HEK293 (cell line): Measurements from ENCODE around the gene ALKBH7.
A peak's percentile ranks its signal among the peaks of the same experiment; 100 is the strongest.

ENCODE experiments used
- CTCF ChIA-PET: fragments of 350-600 bp; formaldehyde crosslinking; extraction: SDS; loops from one replicate; lab custom pipeline; 2021; ENCODE audit warnings: antibody characterized with exemption; lab: Yijun Ruan, JAX
- POLR2A ChIA-PET: fragments of 300-600 bp; formaldehyde crosslinking; extraction: SDS; loops from one replicate; lab custom pipeline; 2020; ENCODE audit warnings: antibody characterized with exemption, inconsistent platforms; lab: Yijun Ruan, JAX
- H3K27ac ChIP-seq: fragments of 200-500 bp; sonication (Bioruptor generic); 2 replicates; pipeline ENCODE4 v1.5.1; 2014; ENCODE audit warnings: low read depth, low read length, control low read depth, inconsistent platforms; ENCODE audit errors: extremely low read depth
- H3K36me3 ChIP-seq, 2 experiments: fragments of 200-500 bp in 1 of 2; sonication (Bioruptor generic) in 1 of 2; 1 replicate in 1 of 2; 2 replicates in 1 of 2; pipeline ENCODE4 v1.5.1; 2014 to 2017; ENCODE audit warnings: inconsistent platforms in 2 of 2, low read length in 2 of 2; ENCODE audit not compliant: control insufficient read depth in 2 of 2, insufficient read depth in 1 of 2
- H3K4me1 ChIP-seq: fragments of 200-500 bp; sonication (Bioruptor generic); 2 replicates; pipeline ENCODE4 v1.5.1; 2014; ENCODE audit warnings: mild to moderate bottlenecking, low read length, inconsistent platforms; ENCODE audit not compliant: control insufficient read depth, insufficient read depth
- H3K4me3 ChIP-seq: 2 replicates; pipeline ENCODE4 v1.5.1; 2011; ENCODE audit warnings: low read depth, mild to moderate bottlenecking, control low read depth, low read length, moderate library complexity
- H3K9me3 ChIP-seq: fragments of 200-500 bp; sonication (Bioruptor generic); 2 replicates; pipeline ENCODE4 v1.5.1; 2014; ENCODE audit warnings: low read depth, low read length, inconsistent platforms; ENCODE audit not compliant: control insufficient read depth, insufficient read depth
- GLIS2 ChIP-seq: fragments of 450-650 bp; formaldehyde crosslinking; IDR thresholded peaks from 2 replicates; pipeline ENCODE4 v1.5.1; 2016; ENCODE audit warnings: missing biosample characterization, missing genetic modification characterization
- PATZ1 ChIP-seq: fragments of 450-650 bp; formaldehyde crosslinking; IDR thresholded peaks from 2 replicates; pipeline ENCODE4 v1.5.1; 2016; ENCODE audit warnings: missing biosample characterization, missing genetic modification characterization
- TCF7L2 ChIP-seq: IDR thresholded peaks from 2 replicates; pipeline ENCODE4 v1.6.1; 2011; ENCODE audit warnings: low read depth, mild to moderate bottlenecking, inconsistent platforms, low read length, moderate library complexity, borderline replicate concordance
- ZBTB17 ChIP-seq: fragments of 450-650 bp; formaldehyde crosslinking; IDR thresholded peaks from 2 replicates; pipeline ENCODE4 v1.5.1; 2016; ENCODE audit warnings: missing biosample characterization, missing genetic modification characterization
- ZNF221 ChIP-seq: fragments of 450-650 bp; formaldehyde crosslinking; IDR thresholded peaks from 2 replicates; pipeline ENCODE4 v1.5.1; 2017; ENCODE audit warnings: missing biosample characterization, missing genetic modification characterization, borderline replicate concordance
- ZNF596 ChIP-seq: fragments of 450-650 bp; IDR thresholded peaks from 2 replicates; pipeline ENCODE4 v1.5.0; 2018; ENCODE audit warnings: missing biosample characterization, mild to moderate bottlenecking, missing genetic modification characterization, moderate library complexity
- ZNF777 ChIP-seq: fragments of 450-650 bp; formaldehyde crosslinking; IDR thresholded peaks from 2 replicates; pipeline ENCODE4 v1.5.1; 2017; ENCODE audit warnings: missing biosample characterization, missing genetic modification characterization, borderline replicate concordance
- TF ChIP-seq, protein P1 (sequence below): fragments of 450-650 bp; formaldehyde crosslinking; IDR thresholded peaks from 2 replicates; pipeline ENCODE4 v1.5.1; 2016; ENCODE audit warnings: missing biosample characterization, missing genetic modification characterization
- TF ChIP-seq, protein P2 (sequence below): fragments of 450-650 bp; formaldehyde crosslinking; IDR thresholded peaks from 2 replicates; pipeline ENCODE4 v1.5.1; 2016; ENCODE audit warnings: missing biosample characterization, missing genetic modification characterization

ALKBH7 gene

DNA sequence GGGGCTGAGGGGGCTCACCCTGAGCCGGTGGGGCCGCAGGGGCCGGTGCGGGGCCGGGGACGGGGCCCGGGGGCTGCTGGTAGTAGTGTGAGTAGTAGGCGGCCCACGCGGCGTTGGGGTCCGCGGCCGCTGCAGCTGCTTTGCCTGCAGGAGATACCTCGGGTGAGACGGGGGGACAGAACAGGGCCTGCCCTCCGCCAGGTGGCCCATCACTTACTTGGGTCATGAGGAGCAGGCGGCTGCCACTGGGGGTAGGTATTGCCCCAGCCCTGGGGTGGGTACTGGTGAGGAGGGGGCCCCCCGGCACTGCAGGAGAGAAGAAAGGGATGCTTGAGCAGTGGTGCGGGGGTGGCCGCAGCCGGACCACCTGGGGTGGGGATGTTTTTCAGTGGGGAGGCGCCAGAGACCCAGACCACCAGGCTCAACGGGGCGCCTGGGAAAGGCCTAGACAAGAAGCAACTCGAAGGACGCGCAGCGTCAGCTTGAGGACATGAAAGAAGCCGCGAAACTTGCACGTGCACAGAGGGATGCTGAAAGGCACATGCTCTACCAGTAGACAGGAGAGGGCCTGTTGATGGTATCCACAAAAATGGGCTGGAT, 43.1 kb downstream of the ALKBH7 start:
- CTCF ChIA-PET: no interaction called here
- Histone ChIP-seq H3K36me3 (peaks cover 15 to 71% of the 10 kb centered on the region in 2 experiments), H3K4me1 (no peaks in the 10 kb centered on the region), H3K9me3 (no peaks in the 10 kb centered on the region), H3K4me3 (no peak overlapping the region), H3K27ac (no peak overlapping the region)
- POLR2A ChIA-PET: interaction anchor here (1.0 to 1.8 kb wide), 2 partner anchors 9 to 43 kb away, joined by 4 to 7 read pairs; partner anchors contain the start of genes ALKBH7 and KHSRP
- TF ChIP-seq ZNF596 (tag by site-specific recombination) (no peak), PATZ1 (tag by site-specific recombination) (peak; percentile 35; the same call in 1 of the 2 replicates), GLIS2 (peak; percentile 50; the same call in 1 of the 2 replicates)

DNA sequence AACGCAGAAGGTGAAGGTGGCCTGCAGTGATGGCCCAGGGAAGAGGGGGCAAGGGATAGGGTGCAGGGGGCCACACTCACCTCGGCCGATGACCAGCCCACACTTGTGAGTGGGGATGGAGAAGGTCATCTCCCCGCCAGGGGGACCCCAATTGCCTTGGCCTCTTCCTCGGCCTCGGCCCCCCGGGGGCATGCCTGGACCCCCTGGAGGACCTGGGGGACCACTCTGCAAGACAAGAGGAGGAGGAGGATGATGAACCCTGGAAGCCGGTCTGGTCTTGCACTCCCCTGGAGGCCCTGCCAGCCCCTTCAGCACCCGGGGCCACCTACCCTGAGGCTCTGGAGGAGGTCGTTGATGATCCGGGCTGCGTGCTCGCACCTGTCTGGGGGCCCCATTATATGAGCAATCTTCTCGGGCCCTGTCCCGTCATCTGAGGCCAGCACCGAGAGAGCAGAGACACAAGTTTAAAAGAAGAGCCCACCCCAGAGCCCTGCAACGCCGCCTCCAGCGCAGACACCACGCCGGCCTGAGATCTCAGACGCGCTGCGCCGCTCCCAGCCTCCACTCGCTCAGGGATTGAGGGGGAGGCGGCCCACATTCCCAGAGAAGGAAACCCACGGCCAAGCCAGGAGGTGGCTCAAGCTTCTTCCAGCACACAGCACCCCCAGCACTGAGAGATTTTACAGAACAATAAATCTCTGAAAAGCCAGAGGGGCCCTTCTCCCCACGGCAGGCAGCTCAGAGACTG, 44.2 kb downstream of the ALKBH7 start:
- Histone ChIP-seq H3K4me1 (no peaks in the 10 kb centered on the region), H3K4me3 (no peak overlapping the region), H3K36me3 (peaks cover 15 to 83% of the 10 kb centered on the region in 2 experiments), H3K27ac (no peak overlapping the region), H3K9me3 (no peaks in the 10 kb centered on the region)
- ChIA-PET CTCF (interaction anchor here (0.6 kb wide), 1 partner anchor 7 kb away, joined by 3 read pairs; no protein-coding TSS in a partner anchor), POLR2A (interaction anchor here (1.0 to 1.8 kb wide), 3 partner anchors 8 to 45 kb away, joined by 3 to 7 read pairs (median 4); partner anchors contain the start of genes ALKBH7, GTF2F1 and KHSRP)
- TF ChIP-seq ZNF221 (tag by site-specific recombination) (no peak), GLIS2 (0 out of 2 replicates have a peak, but pooled peaks have one; percentile 15)

DNA sequence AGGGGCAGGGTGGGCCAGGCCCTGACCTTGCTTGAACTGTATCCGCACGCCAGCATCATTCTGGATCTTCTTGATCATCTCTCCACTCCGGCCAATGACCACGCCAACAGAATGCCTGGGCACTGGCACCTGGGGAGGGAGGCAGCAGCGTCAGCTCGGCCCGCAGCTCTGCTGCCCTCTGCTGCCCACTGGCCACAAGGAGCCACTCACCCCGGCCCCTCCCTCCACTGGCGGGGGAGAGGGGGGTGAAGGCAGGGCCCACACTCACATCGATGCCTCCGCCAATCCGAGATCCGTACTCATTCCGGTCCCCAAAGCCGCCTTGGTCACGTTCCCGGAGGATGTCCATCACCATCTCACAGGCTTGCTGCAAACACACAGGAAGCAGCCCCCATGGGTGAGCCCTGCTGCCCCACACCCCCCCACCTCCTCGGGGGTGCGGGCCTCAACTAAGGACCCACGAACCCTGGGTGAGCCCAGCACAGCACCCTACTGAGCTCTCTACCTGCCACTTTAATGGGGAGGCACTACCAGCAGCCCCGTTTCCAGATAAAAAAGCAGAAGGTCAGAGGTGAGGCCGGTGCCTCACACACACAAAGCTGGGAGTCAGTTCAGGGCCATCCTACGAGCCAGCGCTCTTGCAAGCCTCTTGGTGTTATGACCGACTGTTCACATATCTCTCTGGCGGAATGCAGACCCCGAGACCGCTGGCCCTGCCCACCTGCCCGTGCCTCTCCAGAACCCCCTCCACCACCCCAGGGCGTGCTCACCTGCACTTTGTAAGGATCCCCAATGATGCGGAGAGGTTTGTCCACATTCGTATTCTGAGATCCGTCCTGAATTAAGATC, 45.3 kb downstream of the ALKBH7 start:
- H3K27ac ChIP-seq: no peak overlapping the region
- TF ChIP-seq, protein P1, sequence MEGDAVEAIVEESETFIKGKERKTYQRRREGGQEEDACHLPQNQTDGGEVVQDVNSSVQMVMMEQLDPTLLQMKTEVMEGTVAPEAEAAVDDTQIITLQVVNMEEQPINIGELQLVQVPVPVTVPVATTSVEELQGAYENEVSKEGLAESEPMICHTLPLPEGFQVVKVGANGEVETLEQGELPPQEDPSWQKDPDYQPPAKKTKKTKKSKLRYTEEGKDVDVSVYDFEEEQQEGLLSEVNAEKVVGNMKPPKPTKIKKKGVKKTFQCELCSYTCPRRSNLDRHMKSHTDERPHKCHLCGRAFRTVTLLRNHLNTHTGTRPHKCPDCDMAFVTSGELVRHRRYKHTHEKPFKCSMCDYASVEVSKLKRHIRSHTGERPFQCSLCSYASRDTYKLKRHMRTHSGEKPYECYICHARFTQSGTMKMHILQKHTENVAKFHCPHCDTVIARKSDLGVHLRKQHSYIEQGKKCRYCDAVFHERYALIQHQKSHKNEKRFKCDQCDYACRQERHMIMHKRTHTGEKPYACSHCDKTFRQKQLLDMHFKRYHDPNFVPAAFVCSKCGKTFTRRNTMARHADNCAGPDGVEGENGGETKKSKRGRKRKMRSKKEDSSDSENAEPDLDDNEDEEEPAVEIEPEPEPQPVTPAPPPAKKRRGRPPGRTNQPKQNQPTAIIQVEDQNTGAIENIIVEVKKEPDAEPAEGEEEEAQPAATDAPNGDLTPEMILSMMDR: peak; percentile 84
- TF ChIP-seq PATZ1 (tag by site-specific recombination): peak; percentile 64
- TF ChIP-seq, protein P2, sequence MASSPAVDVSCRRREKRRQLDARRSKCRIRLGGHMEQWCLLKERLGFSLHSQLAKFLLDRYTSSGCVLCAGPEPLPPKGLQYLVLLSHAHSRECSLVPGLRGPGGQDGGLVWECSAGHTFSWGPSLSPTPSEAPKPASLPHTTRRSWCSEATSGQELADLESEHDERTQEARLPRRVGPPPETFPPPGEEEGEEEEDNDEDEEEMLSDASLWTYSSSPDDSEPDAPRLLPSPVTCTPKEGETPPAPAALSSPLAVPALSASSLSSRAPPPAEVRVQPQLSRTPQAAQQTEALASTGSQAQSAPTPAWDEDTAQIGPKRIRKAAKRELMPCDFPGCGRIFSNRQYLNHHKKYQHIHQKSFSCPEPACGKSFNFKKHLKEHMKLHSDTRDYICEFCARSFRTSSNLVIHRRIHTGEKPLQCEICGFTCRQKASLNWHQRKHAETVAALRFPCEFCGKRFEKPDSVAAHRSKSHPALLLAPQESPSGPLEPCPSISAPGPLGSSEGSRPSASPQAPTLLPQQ: 0 out of 2 replicates have a peak, but pooled peaks have one; percentile 32
- no peak for TF ChIP-seq ZBTB17 (tag by site-specific recombination)
- TF ChIP-seq ZNF777 (tag by site-specific recombination): no peak
- TF ChIP-seq TCF7L2: no peak
- H3K36me3 ChIP-seq: peaks cover 19 to 90% of the 10 kb centered on the region in 2 experiments
- CTCF ChIA-PET: interaction anchor here (0.6 to 0.7 kb wide), 2 partner anchors 8 to 69 kb away, joined by 3 read pairs; no protein-coding TSS in a partner anchor
- POLR2A ChIA-PET: interaction anchor here (1.3 kb wide), 1 partner anchor 25 kb away, joined by 3 read pairs; the partner anchor contains the start of gene GTF2F1
- no peak overlapping the region for H3K4me3 ChIP-seq
- no peaks in the 10 kb centered on the region for H3K9me3 ChIP-seq
- peaks cover 7% of the 10 kb centered on the region for H3K4me1 ChIP-seq
